ENCODE results near the gene BCAR3. TPM values are rescaled to one million over a fixed set of nuclear protein-coding genes. Genes with fewer than 3 reads are reported as not detected.

BCAR3 gene
- polyA plus RNA-seq, 4 donors, result 22.9 to 26.1 (median 24.3) TPM

DNA sequence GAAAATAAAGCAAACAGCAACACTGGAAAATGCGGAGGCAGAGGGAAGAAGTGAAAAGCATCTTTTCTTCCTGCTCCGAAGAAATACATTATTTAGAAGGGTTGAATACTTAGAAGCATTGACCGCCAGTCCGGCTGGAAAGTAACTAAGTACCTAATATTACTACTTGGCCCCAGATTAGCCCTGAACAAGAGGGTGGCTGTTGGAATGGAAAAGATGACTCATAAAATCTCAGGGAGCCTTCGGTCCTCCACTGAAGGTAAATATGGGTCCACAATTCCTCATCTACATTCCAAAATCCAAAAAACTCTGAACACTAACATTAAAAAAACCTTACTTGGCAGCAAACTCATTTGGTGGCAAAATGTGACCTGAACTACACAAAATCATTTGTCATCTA, 40.1 kb downstream of the BCAR3 start:
- no peak for DNase-seq (ENCODE audit: low read depth in 4 of 4, low spot score in 3 of 4)

DNA sequence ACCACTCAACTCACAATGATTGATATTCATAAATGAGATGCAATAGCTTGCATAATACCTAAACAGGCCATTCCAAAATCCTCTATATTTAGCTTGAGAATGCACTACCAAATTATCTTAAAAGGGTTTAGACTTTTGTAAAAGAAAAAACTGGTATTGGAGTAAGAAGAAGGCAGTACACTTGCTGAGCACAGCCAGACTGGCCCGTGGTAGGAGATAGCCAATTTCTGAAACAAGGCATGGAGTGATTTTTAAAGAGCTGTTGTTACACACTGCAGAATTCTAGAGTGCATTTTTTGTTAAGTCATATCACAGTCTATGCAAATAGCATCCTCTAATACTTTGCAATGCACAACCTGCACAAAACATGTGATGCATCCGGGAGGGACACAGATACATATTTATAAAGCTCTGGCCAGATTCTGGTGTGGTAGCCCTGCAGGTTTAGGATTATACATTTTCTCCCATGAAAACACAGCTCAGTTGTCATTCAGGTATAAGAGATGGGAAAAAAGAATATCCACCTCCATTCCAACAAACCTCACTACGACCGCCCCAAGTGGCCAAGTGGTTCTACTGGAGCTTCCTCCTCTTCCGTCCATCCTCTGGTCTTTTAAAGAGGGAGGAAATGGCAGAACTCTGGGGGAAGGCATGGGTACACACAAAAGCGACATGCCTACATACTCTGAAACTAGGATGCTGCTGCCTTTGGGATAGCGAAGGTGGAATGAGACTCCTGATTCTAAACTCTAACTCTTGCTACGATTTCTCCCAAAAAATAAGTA, 40.8 kb downstream of the BCAR3 start:
- no peak for DNase-seq (ENCODE audit: low read depth in 4 of 4, low spot score in 3 of 4)

GRCh38 chr1:93638981-93639380, 42.7 kb downstream of the BCAR3 start:
- DNase-seq (ENCODE audit: low read depth in 4 of 4, low spot score in 3 of 4), result no peak

DNA sequence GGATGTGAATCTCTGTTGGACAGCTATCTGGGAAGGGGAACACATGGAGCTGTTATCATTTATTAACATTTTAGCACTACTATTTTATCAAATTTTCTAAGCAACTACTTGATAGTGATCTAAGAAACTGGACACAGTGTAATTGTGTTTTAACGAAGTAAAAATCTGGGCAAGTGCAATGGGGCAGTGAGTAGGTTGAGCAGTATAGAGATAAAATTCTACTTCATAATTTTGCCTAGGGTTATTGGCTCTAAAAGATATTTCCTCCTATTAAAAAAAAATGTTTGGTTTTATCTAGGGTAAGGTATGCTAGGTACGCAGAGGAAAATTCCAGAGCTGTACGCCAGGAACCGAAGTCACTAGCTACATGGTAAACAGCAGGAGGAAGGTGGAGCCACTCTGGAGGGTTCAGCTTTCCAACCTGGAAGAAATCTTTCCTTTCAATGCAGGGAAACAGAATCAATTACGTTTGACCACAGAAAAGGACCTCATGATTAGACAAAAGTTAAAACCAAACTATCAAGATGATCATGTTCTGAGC, 43.3 kb downstream of the BCAR3 start:
- no peak for DNase-seq (ENCODE audit: low read depth in 4 of 4, low spot score in 3 of 4)

DNA sequence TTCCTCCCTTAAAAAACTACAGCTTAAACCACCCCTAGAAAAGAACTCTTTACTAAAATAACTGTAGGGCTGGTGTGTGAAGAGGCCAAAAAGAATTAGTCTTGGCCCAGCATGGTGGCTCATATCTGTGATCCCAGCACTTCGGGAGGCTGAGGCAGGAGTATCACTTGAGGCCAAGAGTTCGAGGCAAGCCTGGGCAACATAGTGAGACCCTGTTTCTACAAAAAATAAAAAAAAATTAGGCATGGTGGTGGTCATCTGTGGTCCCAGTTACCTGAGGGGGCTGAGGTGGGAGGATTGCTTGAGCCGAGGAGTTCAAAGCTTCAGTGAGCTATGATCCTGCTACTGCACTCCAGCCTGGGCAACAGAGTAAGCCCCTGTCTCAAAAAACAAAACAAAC, 44.9 kb downstream of the BCAR3 start:
- no peak for DNase-seq (ENCODE audit: low read depth in 4 of 4, low spot score in 3 of 4)

DNA sequence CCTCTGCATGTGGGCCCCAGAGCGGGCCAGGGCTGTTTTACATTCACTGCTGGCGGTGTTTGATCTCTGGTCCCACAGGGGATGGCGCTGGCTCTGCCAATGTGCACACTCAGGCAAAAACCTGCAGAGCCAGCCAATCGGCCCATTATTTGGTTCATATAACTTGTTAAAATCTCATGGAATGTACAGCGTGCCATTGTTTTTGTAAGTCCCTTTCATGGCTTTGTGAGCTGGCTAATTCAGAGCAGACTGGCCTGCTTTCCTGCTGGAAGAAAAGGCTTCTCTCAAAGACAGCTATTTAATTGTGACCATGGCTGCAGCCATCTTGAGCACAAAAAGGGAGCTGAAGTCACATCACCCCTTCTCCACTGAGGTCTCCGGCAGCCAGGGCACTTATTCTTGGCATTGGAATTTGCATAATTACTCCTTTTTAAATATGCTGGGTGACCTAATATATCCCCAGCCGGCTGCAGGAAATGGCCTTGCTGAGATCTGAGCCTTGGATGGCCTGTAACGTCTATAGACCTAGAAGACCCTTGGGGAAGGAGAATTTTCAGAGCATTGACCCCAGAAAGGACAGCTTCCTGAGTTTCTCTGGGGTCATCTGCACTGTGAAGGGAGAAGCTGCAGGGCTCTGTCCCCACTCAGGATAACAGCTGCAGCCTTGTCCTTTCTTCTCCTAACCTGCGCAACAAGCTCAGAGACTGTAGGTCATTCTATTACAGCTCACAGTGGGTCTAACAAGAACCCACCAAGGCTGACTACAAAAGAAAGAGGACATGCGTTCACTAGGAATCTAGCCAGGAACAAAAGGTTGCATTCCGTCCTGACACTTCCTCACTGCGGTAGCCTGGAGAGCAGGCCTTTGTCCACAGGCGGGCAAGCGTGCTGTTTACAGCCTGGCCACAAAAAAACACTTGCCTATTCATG, 45.8 kb downstream of the BCAR3 start:
- no peak for DNase-seq (ENCODE audit: low read depth in 4 of 4, low spot score in 3 of 4)

DNA sequence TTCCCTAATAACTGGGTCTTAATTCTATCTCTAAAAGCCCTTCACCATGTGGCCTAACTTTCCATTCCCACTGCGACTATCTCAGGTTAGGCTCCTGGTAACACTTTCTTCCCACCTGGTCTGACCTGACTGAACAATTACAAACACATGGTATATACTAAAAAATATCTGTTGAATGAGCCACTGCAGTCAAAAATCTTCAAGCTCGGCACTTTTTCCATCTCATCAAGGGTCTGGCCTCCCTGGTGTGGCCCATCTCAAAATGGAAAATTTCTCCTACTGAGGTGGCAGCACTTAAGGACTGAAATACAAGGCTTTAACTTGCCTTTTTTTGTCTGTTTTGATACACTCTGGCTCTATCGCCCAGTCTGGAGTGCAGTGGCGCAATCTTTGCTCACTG, 48.3 kb downstream of the BCAR3 start:
- no peak for DNase-seq (ENCODE audit: low read depth in 4 of 4, low spot score in 3 of 4)

- no peak for DNase-seq (ENCODE audit: low read depth in 4 of 4, low spot score in 3 of 4)
Measured at GRCh38 chr1:93631626-93632365, 49.8 kb downstream of the BCAR3 start.

DNA sequence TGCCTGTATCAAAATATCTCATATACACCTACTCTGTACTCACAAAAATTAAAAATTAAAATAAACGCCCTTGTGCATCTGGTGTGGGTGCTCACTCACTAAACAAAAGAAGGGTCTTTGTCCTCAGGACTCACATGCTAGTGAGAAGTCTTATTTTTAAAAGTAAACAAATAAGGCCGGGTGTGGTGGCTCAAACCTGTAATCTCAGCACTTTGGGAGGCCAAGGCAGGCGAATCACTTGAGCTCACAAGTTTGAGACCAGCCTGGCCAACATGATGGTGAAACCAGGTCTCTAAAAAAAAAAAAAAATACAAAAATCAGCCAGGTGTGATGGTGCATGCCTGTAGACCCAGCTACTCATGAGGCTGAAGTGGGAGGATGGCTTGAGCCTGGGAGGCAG, 51.5 kb downstream of the BCAR3 start:
- DNase-seq (ENCODE audit: low read depth in 4 of 4, low spot score in 3 of 4), result no peak

GRCh38 chr1:93629101-93630059, 52.3 kb downstream of the BCAR3 start:
- peak in 1 of 4 donors; percentile 49 for DNase-seq (ENCODE audit: low read depth in 4 of 4, low spot score in 3 of 4)

- no peak for DNase-seq (ENCODE audit: low read depth in 4 of 4, low spot score in 3 of 4)
Measured at GRCh38 chr1:93628681-93629080, 53.0 kb downstream of the BCAR3 start.

GRCh38 chr1:93625582-93626327, 55.9 kb downstream of the BCAR3 start:
- DNase-seq (ENCODE audit: low read depth in 4 of 4, low spot score in 3 of 4), result no peak

GRCh38 chr1:93623875-93624274, 57.8 kb downstream of the BCAR3 start:
- DNase-seq (ENCODE audit: low read depth in 4 of 4, low spot score in 3 of 4), result no peak

DNA sequence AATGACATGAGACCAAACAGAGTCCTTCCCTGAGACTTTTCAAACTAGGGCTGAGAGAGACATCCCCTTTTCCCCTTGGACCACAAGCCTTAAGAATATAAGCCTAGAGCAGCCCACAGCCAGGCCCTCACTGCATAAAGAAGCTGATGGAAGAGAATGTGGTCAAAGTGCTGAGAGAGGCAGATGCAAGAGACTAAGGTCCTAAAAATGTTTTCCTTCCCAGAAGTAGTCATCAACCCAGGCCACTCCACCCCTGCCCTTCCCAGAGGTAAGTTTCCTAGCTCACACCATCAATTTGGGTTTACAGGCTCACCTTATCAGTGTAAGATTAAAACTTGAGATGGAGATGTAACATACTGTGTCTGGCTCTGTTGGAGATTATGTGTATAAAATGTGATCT, 58.2 kb downstream of the BCAR3 start:
- no peak for DNase-seq (ENCODE audit: low read depth in 4 of 4, low spot score in 3 of 4)

- DNase-seq (ENCODE audit: low read depth in 4 of 4, low spot score in 3 of 4), result no peak
Measured at GRCh38 chr1:93621246-93621645, 60.4 kb downstream of the BCAR3 start.

DNA sequence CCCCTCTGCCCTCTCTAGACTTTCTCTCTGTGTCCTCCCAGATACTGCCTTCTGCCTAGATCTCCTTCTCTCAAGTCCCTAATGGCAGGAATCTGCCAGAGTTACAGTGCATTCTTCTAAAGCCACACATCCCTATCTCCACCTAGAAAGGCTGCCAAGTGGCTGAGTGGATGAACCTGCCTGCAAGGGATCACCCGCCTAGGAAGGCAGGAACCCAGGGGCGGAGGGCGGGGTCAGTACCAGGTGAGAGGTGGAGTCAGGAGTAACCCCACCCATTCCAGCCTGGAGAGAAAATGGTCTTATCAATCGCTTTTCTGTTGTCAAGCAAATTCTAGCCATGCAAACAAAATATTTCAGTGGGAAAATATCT, 60.8 kb downstream of the BCAR3 start:
- DNase-seq (ENCODE audit: low read depth in 4 of 4, low spot score in 3 of 4), result no peak

GRCh38 chr1:93620172-93620840, 61.3 kb downstream of the BCAR3 start:
- no peak for DNase-seq (ENCODE audit: low read depth in 4 of 4, low spot score in 3 of 4)

DNA sequence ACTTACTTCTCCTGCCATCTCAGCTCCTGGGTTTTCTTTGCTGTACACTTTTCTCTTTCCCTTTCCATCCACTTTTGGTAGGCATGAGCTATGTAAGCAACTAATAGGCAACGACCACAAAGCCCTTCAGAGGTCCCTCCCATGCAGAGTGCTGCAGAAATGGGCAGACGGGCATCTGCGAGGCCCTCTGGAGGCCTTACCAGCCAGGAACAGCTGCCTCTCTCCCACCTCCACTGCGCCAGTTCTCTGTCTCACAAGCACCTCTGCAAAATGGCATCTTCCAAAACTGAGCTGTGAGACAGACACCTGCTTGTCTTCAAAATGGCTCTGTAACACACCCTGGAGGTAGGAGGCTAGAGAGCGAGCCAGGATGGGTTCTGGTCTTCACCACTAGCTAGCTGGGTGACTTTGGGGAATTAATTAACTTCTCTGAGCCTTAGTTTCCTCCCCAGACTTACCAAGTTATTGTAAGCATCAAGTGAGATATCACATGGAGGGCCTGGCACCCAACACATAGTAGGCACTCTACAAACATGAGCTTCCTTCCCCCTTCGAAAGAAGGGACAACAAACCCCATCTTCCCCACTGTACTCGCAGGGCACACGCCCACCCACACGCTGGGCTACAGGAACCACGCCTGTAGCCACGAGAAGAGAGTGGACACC, 62.0 kb downstream of the BCAR3 start:
- DNase-seq (ENCODE audit: low read depth in 4 of 4, low spot score in 3 of 4), result no peak
